Measurements from ENCODE around the gene HNRNPUL2. TPM values are rescaled to one million over a fixed set of nuclear protein-coding genes. Genes with fewer than 3 reads are reported as not detected.

The HNRNPUL2 gene
- total RNA-seq, 1 donor from 2014 or later: 30.9 TPM

DNA sequence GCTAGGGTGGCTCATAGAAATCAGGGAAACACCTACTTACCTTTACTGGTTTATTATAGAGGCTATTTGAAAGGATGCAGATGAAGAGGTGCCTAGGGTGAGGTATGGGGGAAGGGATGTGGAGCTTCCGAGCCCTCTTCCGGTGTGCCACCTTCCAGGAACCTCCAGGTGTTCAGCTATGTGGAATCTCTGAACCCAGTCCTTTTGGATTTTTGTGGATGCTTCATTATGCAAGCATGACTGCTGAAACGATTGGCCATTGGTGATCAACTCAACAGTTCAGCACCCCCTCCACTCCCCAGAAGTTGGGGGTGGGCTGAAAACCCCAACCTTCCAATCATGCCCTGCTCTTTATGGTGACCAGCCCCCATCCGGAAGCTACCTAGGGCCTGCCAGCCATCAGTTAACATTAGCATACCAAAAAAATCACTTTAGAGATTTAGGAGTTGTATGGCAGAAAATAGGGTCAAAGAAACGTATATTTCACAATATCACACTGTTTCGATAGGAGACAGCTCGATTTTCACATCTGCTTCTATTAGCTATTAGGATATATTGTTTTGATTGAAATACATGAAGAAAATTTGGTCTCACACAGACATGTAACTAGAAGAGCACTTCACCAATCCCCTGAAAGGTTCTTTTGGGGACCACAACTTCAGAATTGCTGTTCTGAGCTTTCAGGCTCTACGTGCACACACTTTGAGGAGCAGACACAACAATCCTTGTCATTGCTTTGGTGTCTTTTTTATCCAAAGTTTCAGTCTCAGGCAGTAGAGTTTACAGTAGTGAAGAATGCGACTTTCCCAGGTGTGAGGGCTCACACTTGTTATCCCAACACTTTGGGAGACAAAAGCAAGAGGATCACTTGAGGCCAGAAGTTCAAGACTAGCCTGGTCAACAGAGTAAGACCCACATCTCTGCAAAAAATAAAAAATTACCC lies 30.9 kb upstream of the HNRNPUL2 start:
- Histone ChIP-seq H4K20me1 (ENCODE audit: low read depth) (no peaks in the 10 kb centered on the region), H3K27me3 (no peaks in the 10 kb centered on the region), H3K4me2 (no peak overlapping the region), H3K9ac (no peak overlapping the region), H3K4me1 (peaks cover 8% of the 10 kb centered on the region), H2AFZ (replicated peaks) (peak overlapping the region; percentile 83), H3K27ac (no peak overlapping the region), H3K4me3 (no peak overlapping the region), H3K9me3 (ENCODE audit: low read depth) (no peaks in the 10 kb centered on the region), H3K36me3 (no peaks in the 10 kb centered on the region), H3K79me2 (ENCODE audit: low read depth) (peaks cover 21% of the 10 kb centered on the region), H3F3A (ENCODE audit: low read depth) (peaks cover 51% of the 10 kb centered on the region)
- H3K4me3 Mint-ChIP-seq: no peak overlapping the region
- H3K36me3 Mint-ChIP-seq: peaks cover 2% of the 10 kb centered on the region
- no peaks in the 10 kb centered on the region for H3K9me3 Mint-ChIP-seq
- peaks cover 7% of the 10 kb centered on the region for H3K27me3 Mint-ChIP-seq (ENCODE audit: insufficient read depth, low read depth)
- TF ChIP-seq, protein P1, sequence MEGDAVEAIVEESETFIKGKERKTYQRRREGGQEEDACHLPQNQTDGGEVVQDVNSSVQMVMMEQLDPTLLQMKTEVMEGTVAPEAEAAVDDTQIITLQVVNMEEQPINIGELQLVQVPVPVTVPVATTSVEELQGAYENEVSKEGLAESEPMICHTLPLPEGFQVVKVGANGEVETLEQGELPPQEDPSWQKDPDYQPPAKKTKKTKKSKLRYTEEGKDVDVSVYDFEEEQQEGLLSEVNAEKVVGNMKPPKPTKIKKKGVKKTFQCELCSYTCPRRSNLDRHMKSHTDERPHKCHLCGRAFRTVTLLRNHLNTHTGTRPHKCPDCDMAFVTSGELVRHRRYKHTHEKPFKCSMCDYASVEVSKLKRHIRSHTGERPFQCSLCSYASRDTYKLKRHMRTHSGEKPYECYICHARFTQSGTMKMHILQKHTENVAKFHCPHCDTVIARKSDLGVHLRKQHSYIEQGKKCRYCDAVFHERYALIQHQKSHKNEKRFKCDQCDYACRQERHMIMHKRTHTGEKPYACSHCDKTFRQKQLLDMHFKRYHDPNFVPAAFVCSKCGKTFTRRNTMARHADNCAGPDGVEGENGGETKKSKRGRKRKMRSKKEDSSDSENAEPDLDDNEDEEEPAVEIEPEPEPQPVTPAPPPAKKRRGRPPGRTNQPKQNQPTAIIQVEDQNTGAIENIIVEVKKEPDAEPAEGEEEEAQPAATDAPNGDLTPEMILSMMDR (IDR thresholded peaks at IDR 0.05): no peak
- TF ChIP-seq EZH2phosphoT487 (IDR thresholded peaks at IDR 0.05): no peak
- TF ChIP-seq EZH2 (IDR thresholded peaks at IDR 0.05): no peak
- no peak overlapping the region for H3K27ac Mint-ChIP-seq
- peaks cover 16% of the 10 kb centered on the region for H3K4me1 Mint-ChIP-seq
- no peak for DNase-seq (ENCODE audit: low spot score)

DNA sequence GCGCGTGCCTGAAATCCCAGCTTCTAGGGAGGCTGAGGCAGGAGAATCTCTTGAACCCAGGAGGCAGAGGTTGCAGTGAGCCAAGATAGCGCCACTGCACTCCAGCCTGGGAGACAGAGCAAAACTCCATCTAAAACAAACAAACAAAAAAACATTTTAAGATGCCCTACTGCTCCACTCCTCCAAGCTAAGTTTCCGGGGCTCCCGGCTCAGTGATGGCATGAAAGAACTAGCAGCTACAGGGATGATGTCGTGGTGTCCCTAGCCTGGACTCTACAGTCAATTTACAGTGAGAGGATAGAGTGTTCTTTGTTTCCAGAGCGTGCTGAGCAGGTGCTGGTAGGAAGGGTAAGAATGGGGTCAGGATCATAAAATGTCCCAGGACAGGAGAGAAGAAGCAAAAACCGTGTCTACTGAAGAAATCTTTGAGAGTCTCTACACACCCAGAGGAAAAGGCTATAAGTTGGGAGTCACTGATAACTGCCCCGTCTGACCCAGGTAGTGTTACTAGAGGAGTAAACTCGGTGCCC lies 27.9 kb upstream of the HNRNPUL2 start:
- peaks cover 7% of the 10 kb centered on the region for H3K27me3 Mint-ChIP-seq (ENCODE audit: insufficient read depth, low read depth)
- H3K4me2 ChIP-seq: peak overlapping the region; percentile 68
- peak overlapping the region; percentile 3 for H3K27ac Mint-ChIP-seq

DNA sequence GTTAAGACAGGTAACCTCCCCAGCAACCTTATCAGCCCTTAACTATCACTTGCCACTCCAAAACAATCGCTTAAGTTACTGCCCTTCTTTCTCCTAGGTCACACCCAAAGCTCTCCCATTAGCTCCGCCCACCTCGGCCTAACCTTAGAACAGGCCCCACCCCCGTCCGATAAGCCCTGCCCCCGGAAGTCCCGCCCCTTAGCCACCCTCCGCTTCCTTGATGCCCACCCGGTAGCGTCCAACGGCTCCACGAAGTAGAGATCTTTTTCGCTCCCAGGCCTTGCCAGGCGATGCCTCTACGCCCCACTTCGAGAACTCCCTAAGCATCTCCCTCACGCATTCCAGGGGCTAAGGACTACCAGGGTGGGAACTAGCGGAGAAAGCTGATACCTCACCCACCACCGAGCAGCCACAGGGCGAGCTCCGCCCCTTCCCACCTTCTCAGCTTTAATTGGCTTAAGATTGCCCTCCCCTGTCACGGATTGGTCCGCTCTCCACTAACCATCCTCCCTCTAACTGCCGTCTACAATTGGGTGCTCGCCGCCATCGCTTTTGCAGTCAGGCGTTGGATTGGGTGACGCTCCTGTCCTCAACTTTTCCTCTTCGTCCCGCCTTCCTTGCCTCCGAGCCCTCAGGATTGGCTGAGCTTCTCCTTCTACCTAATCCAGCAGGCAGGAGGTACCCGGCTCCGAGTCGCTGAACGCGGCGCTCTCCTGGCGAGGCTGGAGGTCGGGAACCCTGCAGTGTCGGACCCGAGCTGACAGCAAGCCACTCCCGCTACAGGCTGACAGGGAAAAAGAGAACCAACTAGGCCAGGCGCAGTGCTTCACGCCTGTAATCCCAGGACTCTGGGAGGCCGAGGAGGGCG lies 26.7 kb upstream of the HNRNPUL2 start, which contains the start of gene ZBTB3:
ZBTB3 (minus strand) TSS at position 425 of the 868 bp plus-strand sequence. CDS start 496 bp downstream, outside the sequence.
- H3K4me1 ChIP-seq: no peaks in the 10 kb centered on the region
- no peaks in the 10 kb centered on the region for H3K9me3 ChIP-seq (ENCODE audit: low read depth)
- H3K79me2 ChIP-seq (ENCODE audit: low read depth): peaks cover 33% of the 10 kb centered on the region
- H3K4me1 Mint-ChIP-seq: peaks cover 5% of the 10 kb centered on the region
- TF ChIP-seq EZH2phosphoT487 (IDR thresholded peaks at IDR 0.05) (no peak), EZH2 (IDR thresholded peaks at IDR 0.05) (no peak)
- TF ChIP-seq, protein P1 (IDR thresholded peaks at IDR 0.05): no peak
- no peaks in the 10 kb centered on the region for H3K9me3 Mint-ChIP-seq
- H3K27ac ChIP-seq: peak within 1 kb of the TSS; percentile 73
- peaks cover 28% of the 10 kb centered on the region for H3F3A ChIP-seq (ENCODE audit: low read depth)
- H3K4me2 ChIP-seq: peak within 1 kb of the TSS; percentile 77
- H3K27me3 Mint-ChIP-seq (ENCODE audit: insufficient read depth, low read depth): peaks cover 7% of the 10 kb centered on the region
- H3K4me3 Mint-ChIP-seq: peak within 1 kb of the TSS; percentile 98
- H3K27me3 ChIP-seq: no peaks in the 10 kb centered on the region
- H3K36me3 Mint-ChIP-seq: peaks cover 4% of the 10 kb centered on the region
- H2AFZ ChIP-seq (replicated peaks): peak within 1 kb of the TSS; percentile 98
- no peaks in the 10 kb centered on the region for H4K20me1 ChIP-seq (ENCODE audit: low read depth)
- H3K36me3 ChIP-seq: no peaks in the 10 kb centered on the region
- peak within 1 kb of the TSS; percentile 97 for H3K27ac Mint-ChIP-seq
- H3K4me3 ChIP-seq: peak within 1 kb of the TSS; percentile 74
- peak within 1 kb of the TSS; percentile 66 for H3K9ac ChIP-seq
- DNase-seq (ENCODE audit: low spot score): peak; percentile 99

More for the DNA sequence above, 27.9 kb upstream of the HNRNPUL2 start:
- Histone ChIP-seq H3K9ac (no peak overlapping the region), H2AFZ (replicated peaks) (no peak overlapping the region), H3K79me2 (ENCODE audit: low read depth) (peaks cover 29% of the 10 kb centered on the region), H3K36me3 (no peaks in the 10 kb centered on the region), H3F3A (ENCODE audit: low read depth) (peaks cover 36% of the 10 kb centered on the region), H3K4me3 (no peak overlapping the region), H3K27me3 (no peaks in the 10 kb centered on the region), H3K27ac (no peak overlapping the region), H3K9me3 (ENCODE audit: low read depth) (no peaks in the 10 kb centered on the region), H3K4me1 (no peaks in the 10 kb centered on the region), H4K20me1 (ENCODE audit: low read depth) (no peaks in the 10 kb centered on the region)
- H3K4me1 Mint-ChIP-seq: peaks cover 7% of the 10 kb centered on the region
- H3K36me3 Mint-ChIP-seq: peaks cover 2% of the 10 kb centered on the region
- no peak for DNase-seq (ENCODE audit: low spot score)
- TF ChIP-seq EZH2phosphoT487 (IDR thresholded peaks at IDR 0.05) (no peak), EZH2 (IDR thresholded peaks at IDR 0.05) (no peak)
- TF ChIP-seq, protein P1 (IDR thresholded peaks at IDR 0.05): no peak
- H3K9me3 Mint-ChIP-seq: no peaks in the 10 kb centered on the region
- peak overlapping the region; percentile 98 for H3K4me3 Mint-ChIP-seq

All from neural progenitor cell (in vitro differentiated cells).